NCI-H2107 (cell line): ENCODE measurements around the gene TMPRSS5.

Experiments
- DNase-seq: peaks from one replicate; lab custom pipeline; 2025; lab: John Stamatoyannopoulos, UW

TMPRSS5 gene

GRCh38 chr11:113667801-113668200, 38.3 kb downstream of the TMPRSS5 start:
- no peak for DNase-seq

- no peak for DNase-seq
Measured at GRCh38 chr11:113666584-113666983, 39.5 kb downstream of the TMPRSS5 start.

- DNase-seq = no peak
Measured at GRCh38 chr11:113664981-113665710, 41.0 kb downstream of the TMPRSS5 start.

GRCh38 chr11:113664069-113664980, 41.8 kb downstream of the TMPRSS5 start:
- DNase-seq = peak; percentile 20

GRCh38 chr11:113663567-113663966, 42.5 kb downstream of the TMPRSS5 start:
- no peak for DNase-seq

GRCh38 chr11:113655771-113656170, 50.3 kb downstream of the TMPRSS5 start:
- DNase-seq = no peak

- DNase-seq = no peak
Measured at GRCh38 chr11:113651023-113651422, 55.1 kb downstream of the TMPRSS5 start.

DNA sequence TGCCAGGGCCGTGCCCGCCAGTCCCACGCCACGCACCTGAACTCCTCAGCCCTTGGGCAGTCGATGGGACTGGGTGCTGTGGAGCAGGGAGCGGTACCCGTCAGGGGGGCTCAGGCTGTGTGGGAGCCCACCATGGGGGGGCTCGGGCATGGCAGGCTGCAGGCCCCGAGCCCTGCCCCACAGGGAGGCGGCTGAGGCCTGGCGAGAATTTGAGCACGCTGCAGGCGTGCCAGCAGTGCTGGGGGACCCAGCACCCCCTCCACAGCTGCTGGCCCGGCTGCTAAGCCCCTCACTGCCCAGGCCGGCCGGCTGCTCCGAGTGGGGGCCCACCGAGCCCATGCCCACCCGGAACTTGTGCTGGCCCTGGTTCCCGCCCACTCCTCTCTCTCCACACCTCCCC, 56.8 kb downstream of the TMPRSS5 start:
- no peak for DNase-seq

GRCh38 chr11:113647856-113648255, 58.3 kb downstream of the TMPRSS5 start:
- no peak for DNase-seq

GRCh38 chr11:113647108-113647507, 59.0 kb downstream of the TMPRSS5 start:
- no peak for DNase-seq

DNA sequence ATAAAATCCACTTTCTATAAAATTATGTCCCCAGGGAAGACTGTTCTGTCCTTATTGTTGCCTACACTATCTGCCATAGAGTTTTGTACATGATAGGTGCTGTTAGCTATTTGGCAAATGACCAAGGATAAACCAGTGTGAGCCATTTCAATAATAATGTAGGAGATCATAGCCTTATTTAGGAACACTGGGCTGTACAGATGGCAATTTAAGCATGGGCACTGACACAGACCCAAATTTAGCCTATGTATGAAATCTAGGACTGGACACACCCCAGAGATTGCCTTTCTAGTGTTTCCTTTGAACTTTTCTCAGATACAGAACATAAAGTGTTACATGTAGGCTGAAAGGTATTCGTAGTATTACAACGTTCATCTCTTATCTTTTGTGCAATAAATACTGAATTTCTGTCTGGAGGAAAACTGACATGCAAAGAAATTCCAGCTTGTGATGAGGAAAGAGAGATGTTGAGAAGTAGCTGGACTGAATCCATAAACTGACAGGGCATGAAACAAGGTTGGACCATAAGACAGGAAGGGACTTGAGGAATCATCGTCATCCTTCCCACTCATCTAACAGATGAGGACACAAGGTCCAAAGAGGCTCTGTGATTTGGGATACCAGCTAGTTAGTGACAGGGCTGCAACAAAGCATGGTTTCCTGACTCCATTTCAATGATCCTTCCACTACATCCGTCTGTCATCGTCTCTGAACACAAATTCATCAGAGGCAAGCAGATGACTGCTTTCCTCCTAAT, 60.3 kb downstream of the TMPRSS5 start:
- DNase-seq = no peak

- no peak for DNase-seq
Measured at GRCh38 chr11:113644605-113645004, 61.5 kb downstream of the TMPRSS5 start.

DNA sequence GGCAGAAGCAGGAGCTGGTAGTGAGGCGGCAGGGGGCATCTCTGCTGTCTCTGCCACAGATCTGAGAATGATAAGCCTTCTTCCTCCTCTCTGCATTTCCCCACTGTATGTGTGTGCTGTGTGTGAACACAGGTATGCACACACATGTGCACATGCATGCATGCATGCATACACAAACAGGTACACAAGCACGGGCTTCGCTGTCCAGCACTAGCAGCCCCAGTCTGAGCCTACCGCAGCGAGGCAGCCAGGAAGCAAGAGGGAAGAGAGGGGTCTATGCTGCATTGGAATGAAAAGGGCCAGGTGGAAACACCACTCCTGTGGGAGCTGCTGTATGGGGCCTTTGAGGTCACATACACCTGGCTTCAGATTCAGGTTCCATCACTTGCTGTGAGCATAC, 62.4 kb downstream of the TMPRSS5 start:
- DNase-seq = no peak

DNA sequence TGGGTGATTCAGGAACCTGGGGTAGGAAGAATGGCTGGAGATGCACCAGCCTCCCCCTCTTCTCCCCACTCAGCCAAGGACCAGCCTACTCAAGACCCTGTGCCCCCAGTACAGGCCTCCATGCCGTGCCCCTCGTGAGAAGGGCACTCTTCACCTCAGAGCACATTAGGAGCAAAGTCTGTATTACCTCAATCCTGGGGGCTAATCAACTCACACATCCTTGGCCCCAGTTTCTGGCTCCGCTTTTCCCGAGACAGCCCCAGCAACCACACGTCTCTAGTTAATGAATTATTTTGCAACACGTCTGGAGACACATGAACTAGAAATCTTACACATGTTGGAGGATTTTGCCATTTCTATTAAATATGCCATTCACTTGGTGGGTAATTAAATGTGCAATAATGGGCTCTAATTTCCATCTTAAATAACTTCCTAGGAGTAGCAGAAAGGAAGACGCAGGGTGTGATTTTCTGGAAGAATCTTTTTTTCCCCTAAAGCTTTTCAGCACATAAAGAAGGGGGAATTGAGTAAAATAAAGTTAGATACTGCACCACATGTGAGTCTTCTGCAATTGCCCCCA, 63.0 kb downstream of the TMPRSS5 start:
- no peak for DNase-seq

GRCh38 chr11:113642090-113642489, 64.0 kb downstream of the TMPRSS5 start:
- no peak for DNase-seq

GRCh38 chr11:113638376-113638775, 67.7 kb downstream of the TMPRSS5 start:
- DNase-seq = no peak

GRCh38 chr11:113637636-113638035, 68.5 kb downstream of the TMPRSS5 start:
- DNase-seq = no peak
